Stimulated activated CD4-positive, alpha-beta T cell treated with anti-CD3 and anti-CD28 coated beads, Interleukin-1b, Interleukin-23, amount 100 ng/mL, for 48 hours (primary cell): Measurements from ENCODE around the gene ASGR1.
"Not testable (repeated sequence)": the region's sequence is repeated elsewhere in the genome, so short reads cannot be mapped to it uniquely, and the experiment has no call there.

ENCODE experiments used
- DNase-seq: peaks from one replicate; pipeline ENCODE4 v3.0.0-alpha.2; 2020

Gene ASGR1

DNA sequence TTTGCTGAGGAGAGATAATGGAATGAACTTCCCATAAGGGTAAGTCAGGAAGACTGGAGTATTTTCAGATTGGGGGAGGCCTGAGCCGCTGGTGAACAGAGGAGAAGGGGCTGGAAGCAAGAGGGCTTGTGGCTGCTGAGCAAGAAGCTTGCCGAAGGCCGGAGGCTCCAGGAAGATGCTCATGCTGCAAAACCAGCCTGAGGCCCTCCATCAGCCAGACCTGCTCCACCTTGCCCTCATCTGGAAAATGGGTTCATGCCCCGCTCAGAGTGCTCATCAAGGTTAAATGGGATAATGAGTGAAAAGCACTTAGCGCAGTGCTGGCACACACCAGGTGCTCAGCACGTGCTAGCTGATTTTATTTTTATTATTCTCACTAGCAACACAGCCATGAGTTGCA lies 5.5 kb upstream of the ASGR1 start:
- no peak for DNase-seq

DNA sequence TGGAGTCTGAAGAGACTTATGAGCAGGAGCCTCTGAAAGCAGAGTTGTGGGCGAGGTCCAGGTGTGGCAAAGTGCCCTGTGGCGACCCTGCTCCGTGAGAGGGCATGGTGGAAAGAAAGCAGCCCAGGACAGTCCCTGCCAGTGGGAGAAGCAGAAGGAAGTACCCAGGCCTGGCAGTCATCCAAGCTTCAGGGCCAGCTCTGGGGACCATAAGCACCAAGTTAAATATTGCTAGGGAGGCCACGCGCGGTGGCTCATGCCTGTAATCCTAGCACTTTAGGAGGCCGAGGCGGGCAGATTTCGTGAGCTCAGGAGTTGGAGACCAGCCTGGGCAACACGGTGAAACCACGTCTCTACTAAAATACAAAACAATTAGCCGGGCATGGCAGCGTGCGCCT lies 4.9 kb upstream of the ASGR1 start:
- DNase-seq: no peak

DNA sequence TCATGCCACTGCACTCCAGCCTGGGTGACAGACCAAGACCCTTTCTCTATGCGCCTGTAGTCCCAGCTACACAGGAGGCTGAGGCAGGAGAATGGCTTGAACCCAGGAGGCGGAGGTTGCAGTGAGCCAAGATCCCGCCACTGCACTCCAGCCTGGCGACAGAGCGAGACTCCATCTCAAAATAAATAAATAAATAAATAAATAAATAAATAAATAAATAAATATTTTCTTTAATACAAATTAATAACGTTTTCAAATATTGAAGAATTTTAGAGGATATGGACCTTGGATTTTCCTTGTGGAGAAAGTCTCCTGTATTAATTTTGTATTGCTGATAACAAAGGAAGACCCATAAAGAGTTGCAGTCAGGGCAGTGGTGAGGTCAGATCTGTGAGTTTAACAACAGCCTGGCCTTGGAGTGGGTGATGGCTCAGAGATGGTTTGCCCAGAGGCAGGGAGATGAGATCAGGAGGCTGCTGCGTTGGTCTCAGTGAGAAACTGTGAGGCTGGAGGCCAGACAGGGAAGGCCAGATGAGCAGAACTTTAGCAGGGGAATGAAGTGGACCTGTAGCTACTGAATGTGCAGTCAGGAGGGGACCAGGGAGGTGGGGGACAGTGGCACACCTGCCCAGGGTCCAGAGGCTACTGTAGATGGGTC lies 4.4 kb upstream of the ASGR1 start:
- DNase-seq: no peak

DNA sequence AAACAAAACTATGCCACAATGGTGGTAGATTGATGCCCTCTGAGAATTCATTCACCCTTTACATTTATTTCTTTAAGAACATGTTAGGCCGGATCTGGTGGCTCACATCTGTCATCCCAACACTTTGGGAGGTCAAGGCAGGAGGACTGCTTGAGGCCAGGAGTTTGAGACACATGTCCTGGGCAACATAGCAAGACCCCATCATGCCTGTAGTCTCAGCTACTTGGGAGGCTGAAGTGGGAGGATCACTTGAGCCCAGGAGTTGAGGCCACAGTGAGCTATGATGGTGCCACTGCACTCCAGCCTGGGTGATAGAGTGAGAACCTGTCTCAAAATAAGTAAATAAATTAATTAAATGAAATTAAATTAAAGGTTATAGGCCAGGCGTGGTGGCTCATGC lies 2.9 kb upstream of the ASGR1 start:
- not testable (repeated sequence) for DNase-seq

DNA sequence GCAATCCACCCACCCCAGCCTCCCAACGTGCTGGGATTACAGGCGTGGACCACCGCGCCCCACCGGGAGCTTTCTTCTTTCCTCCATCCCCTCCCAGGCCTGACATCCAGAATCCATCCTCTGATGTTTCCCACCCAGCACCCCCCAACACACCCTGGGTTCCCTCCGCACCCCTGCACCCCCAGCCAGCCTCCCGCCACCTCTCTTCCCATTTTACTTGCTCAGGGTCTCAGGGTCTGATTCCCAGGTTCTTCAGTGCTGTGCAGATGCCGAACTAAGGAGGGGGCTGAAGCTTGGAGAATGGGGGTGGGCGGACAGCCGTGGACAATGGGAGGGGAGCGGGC lies 225 bp downstream of the ASGR1 start:
- DNase-seq: no peak

DNA sequence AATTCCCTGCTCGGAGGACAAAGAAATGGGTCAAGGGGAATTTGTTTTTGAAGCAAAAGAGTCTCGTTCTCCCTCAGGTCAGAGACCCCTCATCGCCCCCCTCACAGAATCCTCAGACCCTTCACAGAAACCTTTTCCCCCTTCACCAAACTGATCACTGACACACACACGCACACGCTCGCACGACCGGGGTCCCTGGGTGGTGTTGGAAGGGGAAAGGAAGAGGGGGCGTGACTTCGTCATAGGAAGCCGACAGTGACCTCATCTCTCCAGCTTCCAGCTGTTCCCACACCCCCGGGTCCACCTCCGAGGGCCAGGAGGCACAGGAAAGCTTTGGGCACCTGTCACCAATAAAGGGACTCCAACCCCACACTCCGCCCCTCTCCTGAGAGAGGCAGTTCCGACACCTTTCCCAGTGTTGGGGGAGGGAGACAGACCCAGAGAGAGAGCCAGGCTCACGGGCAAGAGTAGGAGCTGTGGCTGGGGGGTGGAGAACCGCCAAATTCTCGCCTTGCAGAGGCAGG lies 1.2 kb downstream of the ASGR1 start:
- DNase-seq: no peak

DNA sequence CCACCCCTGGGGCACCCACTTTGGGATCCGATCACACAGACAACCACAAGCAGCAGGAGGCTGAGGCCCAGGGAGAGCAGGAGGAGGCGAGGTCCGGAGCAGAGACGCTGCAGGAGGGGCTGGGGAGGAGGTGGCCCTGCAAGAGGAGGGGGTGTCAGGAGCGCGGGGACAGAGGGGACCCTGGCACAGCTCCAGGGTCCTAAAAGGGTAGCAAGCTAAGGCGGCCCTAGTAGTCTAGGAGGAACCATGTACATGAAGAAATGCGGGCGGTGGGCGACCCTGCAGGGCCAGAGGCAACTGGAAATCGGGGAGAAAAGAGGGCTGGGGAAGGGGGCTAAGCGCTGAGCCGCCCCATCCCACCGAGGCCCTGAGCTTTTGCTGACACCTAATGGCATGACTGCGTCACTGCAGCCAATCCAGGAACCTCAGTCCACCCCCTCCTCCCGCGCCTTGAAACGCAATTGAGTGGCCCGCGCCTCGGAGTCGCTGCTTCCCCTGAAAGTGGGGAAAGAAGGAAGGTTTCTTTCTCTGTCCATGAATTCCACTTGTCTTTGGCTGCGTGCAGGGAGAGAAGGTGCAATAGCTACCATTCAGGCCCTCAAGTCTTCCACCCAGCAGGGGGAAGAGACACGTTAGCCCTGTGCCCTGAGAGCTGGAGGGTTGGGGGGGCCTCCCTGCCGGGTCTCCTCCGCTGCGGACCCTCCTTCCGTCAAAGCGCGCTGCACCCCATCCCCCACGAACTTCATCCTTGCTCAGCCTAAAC lies 1.8 kb downstream of the ASGR1 start:
- DNase-seq: peak; percentile 66

DNA sequence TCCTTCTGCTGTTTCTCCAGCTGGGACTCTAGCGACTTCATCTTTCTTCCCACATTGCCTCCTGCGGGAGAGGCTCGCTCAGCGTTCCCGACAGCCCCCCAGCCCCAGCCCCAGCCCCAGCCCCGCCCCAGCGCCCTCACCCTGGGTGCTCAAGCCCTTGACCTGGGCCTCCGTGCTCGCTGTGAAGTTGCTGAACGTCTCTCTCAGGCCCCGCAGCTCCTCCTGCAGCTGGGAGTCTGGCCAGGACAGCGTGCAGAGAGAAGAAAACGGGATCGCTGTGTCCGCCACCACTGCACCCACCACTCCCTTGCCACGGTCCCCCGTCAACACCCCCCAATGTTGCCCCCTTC lies 2.4 kb downstream of the ASGR1 start:
- no peak for DNase-seq

DNA sequence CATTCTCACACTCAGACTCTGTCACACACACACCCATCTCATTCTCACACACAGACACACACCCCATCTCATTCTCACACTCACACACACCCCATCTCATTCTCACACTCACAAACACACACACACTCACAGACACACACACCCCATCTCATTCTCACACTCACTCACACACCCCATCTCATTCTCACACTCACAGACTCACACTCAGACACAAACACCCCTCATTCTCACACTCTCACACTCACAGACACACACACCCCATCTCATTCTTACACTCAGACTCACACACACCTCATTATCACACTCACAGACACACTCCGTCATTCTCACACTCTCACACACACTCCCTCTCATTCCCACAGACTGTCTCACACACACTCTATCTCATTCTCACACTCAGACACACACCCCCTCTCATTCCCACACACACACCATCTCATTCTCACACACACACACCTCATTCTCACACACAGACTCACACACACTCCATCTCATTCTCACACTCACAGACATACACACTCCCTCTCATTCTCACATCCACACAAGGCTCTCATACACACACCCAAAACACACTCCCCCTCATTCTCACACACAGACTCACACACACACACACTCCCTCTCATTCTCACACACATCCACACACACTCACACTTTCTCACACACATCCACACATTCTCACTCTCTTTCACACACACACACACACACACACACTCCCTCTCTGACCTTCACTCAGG lies 2.9 kb downstream of the ASGR1 start:
- no peak for DNase-seq

DNA sequence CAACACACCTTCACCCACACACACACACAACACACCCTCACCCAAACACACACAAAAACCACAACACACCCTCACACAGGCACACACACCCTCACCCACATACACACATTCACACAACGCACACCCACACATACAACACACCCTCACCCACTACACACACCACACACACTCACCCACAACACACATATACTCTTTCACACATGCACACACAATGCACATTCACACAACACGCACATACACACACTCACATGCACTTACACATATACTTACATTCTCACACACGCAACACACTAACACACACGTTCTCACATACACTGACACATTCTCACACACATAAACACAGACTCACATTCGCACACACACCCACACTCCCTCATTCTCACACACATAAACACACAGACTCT lies 3.8 kb downstream of the ASGR1 start:
- no peak for DNase-seq

DNA sequence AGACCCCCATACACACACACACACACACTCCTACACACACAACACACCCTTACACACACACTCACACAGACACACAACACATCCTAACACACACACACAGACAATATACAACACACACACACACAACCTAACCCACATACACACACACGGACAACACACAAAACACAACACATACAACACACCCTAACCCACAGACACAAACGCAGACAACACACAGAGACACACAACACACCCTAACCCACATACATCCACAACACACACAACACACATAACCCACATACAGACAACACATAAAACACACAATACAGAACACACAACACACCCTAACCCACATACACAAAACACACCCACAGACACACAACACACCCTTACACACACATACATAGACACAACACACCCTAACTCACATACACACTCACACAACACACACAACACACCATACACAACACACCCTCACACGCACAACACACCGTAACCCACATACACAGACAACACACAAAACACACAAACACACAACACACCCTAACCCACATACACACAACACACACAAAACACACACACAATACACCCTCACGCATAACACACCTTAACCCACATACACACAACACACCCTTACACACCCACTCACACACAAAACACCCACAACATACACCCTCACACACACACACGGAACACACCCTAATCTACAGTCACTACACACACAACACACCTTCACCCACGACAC lies 4.4 kb downstream of the ASGR1 start:
- DNase-seq: no peak

DNA sequence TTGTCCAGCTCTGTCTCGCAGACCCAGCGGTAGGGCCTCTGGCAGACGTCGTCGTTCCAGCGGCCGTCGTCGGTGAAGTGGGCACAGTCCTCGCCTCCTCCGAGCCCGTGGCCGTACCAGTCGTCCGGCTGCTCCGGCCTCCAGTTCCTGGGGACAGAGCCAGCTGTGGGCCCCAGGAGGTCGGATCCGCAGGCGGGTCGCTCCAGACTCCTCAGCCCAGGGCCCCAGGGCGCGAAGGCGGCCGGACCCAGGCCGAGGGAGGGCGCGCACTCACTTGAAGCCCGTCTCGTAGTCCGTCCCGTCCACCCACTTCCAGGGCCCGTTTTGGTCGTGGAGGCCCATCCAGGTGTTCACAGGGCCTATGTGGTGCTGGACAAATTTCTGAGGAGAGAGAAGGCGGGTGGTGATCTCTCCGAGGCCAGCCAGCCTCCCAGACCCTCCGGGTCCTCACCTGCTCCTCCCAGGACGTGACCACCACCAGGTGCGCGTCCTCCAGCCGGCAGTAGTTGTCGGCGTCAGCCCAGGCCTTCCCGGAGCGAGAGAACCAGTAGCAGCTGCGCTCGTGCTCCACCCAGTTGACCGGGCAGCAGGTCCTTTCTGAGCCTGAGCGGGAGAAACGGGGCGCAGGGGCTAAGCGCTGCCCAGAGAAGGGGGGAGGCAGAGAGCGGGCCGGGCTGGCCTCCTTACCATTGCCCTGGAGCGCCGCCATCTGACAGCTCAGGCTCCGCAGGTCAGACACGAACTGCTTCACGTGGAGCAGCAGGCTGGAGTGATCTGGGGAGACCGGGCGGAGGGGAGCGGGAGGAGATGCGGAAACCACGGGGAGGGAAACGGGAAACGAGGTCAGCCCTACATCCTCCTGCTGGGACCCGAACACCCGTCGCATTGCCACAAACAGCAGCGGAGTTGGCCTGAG lies 5.2 kb downstream of the ASGR1 start:
- DNase-seq: peak; percentile 64

DNA sequence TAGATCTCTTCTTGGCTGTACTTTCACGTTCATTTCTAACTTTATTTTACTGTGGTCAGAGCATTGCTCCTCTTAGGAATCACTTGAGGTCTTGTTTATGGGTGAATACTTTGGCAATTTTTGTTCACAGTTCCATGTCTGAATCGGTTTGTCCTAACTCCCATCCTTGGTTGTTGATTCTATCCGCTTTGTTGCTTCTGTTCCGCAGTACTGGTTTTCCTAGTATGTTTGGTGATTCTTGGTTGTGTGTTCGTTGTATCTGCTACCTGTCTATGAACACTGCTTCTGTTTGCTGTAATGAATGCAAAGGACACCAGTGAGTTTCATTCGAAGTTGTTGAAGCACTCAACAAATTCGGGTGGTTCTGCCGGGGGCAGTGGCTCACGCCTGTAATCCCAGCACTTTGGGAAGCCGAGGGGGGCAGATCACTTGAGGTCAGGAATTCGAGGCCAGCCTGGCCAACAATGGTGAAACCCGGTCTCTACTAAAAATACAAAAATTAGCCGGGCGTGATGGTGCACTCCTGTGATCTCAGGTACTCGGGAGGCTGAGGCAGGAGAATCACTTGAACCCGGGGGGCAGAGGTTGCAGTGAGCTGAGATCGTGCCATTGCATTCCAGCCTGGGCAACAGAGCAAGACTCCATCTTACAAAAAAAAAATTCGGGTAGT lies 6.5 kb downstream of the ASGR1 start:
- DNase-seq: not testable (repeated sequence)

DNA sequence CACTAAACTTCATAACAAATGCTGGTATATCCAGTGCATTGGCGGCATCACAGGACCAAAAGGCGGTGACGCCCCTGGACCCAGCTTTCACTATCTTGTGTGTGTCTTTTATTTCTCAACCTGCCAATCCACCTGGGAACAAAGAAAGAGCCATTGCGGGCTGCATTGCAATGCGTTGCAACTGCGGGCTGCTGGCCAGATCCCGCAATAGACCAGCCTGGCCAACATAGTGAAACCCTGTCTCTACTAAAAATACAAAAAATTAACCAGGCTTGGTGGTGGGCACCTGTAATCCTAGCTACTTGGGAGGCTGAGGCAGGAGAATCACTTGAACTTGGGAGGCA lies 9.6 kb downstream of the ASGR1 start:
- DNase-seq: not testable (repeated sequence)

DNA sequence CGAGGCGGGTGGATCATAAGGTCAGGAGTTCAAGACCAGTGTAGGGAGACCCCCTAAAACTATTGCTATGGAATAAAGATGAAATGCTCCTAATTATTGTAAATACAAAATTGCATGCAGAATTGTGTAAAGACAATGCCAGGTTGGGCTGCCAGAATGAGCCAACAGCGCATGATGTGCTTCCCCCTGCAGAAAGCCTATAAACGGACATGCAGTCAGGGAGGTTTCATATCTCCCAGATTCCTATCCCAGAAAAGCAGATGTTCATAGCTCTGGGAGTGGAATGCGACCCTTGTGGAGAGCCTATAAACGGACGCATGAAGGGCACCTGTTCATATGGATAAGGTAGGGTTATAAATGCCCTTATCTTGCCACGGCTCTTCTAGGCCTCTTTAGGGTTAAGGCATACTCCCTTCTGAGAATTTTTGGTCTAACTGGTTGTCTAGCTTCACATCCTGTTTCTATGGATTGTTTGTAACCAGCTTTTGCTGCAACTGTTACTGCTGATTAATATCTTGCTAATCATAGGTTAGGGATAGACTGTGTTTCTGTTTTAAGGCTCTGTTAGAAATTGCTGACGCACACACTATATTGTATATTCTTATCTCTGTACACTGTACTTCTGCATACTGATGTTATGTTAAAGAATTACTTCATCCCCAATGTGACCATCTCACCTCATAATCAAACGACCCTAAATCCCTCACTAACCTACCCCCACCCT lies 10.2 kb downstream of the ASGR1 start:
- not testable (repeated sequence) for DNase-seq

DNA sequence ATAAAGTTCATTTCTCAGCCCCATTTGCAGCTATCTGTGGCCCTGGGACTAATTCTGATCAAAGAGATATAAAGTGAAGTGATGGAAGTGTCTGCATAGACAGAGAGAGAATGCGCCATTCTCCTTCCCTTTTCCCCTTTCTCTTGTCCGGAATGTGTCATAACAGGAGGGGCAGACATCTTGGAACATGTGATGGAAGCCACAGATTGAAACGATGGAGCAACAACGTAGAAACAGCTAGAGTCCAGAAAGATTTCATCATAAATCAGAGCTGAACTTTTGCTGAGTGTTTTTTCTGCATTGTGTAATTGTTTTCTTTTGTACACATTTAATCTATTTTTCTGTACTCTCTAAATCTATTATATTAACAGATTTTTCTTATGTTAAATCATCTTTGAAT lies 11.3 kb downstream of the ASGR1 start:
- no peak for DNase-seq

DNA sequence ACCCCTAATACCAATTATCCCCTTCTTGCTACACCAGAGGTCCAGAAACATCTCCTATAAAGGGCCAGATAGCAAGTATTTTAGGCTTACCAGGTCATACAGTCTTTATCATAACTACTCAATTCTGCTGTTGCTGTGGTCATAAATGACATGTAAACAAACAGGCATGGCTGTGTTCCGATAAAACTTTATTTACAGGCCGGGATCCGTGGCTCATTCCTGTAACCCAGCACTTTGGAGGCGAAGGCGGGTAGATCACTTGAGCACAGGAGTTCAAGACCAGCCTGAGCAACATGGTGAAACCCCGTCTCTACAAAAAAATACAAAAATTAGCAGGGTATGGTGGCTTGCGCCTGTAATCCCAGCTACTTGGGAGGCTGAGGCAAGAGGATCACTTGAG lies 12.3 kb downstream of the ASGR1 start:
- no peak for DNase-seq

DNA sequence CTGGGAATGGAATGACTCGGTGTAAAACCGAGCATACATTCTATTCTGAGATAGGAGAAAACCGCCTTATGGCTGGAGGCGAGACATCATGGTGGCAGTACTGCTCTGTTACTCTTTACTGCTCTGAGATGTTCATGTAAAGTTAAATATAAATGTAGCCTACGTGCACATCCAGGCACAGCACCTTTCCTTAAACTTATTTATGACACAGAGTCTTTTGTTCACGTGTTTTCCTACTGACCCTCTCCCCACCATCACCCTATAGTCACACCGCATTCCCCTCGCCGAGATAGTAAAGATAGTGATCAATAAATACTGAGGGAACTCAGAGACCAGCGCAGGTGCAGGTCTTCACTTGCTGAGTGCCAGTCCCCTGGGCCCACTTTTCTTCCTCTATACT lies 19.6 kb downstream of the ASGR1 start:
- DNase-seq: not testable (repeated sequence)

DNA sequence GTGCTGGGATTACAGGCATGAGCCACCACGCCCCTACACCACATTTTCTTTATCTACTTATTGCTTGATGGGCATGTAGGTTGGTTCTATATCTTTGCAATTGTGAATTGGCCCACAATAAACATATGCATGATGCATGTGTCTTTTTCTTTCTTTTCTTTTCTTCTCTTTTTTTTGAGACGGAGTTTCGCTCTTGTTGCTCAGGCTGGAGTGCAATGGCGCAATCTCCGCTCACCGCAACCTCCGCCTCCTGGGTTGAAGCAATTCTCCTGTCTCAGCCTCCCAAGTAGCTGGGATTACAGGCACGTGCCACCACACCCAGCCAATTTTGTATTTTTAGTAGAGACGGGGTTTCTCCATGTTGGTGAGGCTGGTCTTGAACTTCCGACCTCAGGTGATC lies 20.7 kb downstream of the ASGR1 start:
- DNase-seq: not testable (repeated sequence)

DNA sequence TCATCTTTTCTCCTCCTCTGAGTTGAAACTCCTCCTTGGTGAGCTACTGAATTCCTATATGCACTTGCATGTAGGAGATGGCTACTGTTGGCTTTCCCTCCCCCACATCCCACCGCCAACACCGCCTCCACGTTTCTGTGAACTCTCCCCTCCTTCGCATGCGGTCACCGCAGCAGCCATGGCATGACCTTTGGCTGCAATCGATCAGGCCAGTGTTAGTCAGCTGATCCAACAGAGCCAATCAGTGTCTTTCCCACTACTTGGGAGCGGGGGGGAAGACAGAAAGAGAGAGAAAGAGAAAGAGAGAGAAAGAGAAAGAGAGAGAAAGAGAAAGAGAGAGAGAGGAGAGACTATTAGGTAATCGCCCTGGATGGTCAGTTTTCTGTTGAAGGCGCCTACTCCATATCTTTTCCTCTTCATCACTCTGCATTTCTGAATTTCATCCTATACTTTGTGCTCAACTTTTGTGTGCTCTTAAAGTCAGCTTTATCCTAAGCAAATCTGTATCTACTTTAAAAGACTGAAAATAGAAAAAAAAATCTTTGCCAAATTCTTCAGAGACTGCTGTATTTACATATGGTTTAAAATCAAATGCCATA lies 22.7 kb downstream of the ASGR1 start:
- no peak for DNase-seq

DNA sequence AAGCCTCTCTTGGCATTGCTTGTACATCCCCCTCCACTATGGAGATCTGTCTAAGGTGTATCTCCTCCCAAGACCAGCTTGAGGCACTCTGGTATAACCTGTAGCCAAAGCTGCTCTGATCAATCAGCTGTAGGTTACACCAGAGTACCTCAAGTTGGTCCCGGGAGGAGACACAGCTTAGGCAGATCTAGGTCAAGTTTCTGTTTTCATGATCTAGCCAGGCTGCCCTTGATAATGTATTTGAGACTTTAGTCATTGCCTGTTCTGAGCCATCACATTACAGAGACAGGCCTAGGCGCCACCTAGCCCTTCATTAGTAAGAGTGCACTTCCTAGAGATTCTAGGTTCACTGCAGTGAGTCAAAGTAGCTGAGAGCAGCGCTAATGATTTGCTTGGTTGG lies 31.4 kb downstream of the ASGR1 start:
- no peak for DNase-seq
